Activated CD4-positive, alpha-beta T cell treated with anti-CD3 and anti-CD28 coated beads, Interleukin-2, amount 50 U/mL, for 48 hours (primary cell): ENCODE data around the gene SEM1.
"Not testable (repeated sequence)": the region's sequence is repeated elsewhere in the genome, so short reads cannot be mapped to it uniquely, and the experiment has no call there.

Source experiments
- DNase-seq, 2 experiments: peaks; one replicate each; pipeline ENCODE4 v3.0.0-alpha.2; 2020

The SEM1 gene

DNA sequence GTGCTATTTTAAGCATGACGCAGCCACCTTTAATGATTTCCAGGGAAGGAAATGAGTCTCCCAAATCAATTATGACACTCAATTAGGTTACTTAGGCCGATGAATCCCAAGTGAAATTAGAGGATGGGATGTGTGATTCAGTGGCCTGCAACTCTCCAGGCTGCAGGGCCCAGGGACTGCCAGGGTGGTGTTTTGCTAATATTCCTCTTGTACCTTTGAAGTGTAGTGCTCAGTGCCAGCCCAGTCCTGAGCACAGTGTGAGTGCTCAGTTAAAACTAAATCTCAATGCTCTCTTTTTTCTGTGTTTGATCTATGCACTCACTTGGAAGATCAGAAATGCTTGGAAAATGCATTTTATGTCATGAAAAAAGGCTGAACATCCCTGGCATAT lies 51.6 kb downstream of the SEM1 start:
- DNase-seq = no peak

- no peak for DNase-seq
Observed at GRCh38 chr7:96657347-96658021, 52.2 kb downstream of the SEM1 start.

DNA sequence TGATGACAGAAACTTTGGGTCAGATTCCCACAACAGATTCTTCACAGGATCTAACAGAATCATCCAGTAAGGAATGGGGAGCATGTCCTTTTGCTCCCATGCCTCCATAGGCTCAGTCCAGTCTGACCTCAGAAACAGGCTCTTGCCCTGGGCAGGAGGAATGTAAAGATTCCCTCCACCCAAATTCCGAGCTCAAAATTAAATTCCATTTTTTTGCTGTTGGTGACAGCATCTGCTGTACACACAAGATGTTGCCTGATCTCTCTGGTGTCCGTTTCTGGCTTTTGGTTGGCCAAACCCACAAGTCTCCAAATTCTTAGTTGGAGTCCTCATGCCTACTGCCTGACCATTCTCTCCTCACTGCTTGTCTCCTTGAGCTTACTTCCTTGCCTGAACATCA lies 53.7 kb downstream of the SEM1 start:
- DNase-seq = no peak

DNA sequence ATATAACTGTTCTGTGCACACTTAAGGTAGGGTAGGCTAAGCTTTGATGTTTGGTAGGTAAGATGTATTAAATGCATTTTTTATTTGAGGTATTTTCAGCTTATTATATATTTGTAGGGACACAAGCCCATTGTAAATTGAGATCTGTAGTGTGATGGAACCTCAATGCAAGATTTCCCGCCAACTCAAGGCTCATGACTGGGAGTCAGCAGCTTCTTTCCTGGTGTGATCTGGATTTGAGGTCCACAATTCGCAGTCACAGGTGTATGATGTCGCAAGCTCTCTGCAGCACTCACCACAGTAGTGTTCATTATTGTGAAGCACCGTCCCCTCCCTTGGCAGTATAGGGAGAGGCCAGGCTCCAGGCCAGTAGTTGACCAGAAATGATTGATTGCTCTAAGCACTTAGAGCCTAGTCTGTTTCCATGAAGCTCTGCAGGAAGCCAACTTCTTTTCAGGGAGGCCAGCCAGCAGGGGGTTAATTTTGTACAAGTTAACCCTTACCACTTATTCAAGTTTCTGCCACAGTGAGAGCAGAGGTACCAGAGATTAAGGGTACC lies 54.9 kb downstream of the SEM1 start:
- DNase-seq = no peak

DNA sequence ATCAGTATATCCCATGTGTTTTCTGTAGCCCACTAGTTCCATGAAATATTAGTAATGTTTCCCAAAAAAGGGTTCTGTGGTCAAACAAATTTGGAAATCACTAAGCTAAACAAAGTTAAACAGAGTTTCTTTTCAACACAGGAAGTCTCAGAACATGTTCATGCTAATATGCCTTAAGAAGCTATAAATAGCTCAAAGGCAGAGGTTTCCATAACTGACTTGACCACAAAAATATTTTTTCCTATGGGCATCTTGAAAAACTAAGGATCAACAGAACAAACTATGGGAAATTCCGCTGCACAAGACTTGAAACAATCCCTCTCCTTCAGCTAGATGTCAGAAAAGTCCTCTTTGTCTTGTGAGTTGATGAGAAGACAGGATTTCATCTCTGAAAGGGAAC lies 59.7 kb downstream of the SEM1 start:
- DNase-seq = no peak

- DNase-seq = no peak
Observed at GRCh38 chr7:96648784-96649183, 60.9 kb downstream of the SEM1 start.

GRCh38 chr7:96647733-96648132 lies 61.9 kb downstream of the SEM1 start:
- DNase-seq = no peak

- DNase-seq = no peak
Observed at GRCh38 chr7:96645084-96645483, 64.6 kb downstream of the SEM1 start.

DNA sequence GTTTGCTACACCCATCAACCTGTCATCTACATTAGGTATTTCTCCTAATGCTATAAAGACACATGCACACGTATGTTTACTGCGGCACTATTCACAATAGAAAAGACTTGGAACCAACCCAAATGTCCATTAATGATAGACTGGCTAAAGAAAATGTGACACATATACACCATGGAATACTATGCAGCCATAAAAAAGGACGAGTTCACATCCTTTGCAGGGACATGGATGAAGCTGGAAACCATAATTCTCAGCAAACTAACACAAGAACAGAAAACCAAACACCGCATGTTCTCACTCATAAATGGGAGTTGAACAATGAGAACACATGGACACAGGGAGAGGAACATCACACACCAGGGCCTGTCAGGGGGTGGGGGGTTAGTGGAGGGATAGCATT lies 66.2 kb downstream of the SEM1 start:
- DNase-seq = not testable (repeated sequence)

DNA sequence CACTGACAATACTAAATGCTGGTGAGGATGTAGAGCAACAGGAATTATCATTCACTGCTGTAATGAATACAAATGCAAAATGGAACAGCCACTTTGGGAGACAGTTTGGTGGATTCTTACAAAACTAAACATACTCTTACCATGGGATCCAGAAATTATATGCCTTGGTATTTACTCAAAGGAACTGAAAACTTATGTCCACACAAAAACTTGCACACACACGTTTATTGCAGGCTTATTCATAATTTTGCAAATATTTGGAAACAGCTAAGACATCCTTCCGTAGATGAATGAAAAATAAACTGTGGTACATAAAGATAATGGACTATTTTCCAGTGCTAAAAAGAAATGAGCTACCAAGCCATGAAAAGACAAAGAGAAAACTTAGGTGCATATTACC lies 69.6 kb downstream of the SEM1 start:
- no peak for DNase-seq
